SK-N-SH (cell line): ENCODE measurements around the gene EDN2. TPM values are rescaled to one million over a fixed set of nuclear protein-coding genes. Genes with fewer than 3 reads are reported as not detected.

Experiments used
- CTCF ChIA-PET: fragments of 300-600, 350-600 bp; formaldehyde crosslinking; extraction: SDS; loops from one replicate; lab custom pipeline; 2021; lab: Yijun Ruan, JAX
- POLR2A ChIA-PET: fragments of 350-600 bp; sonication (Branson Sonifier 250); formaldehyde crosslinking; extraction: SDS; loops from one replicate; lab custom pipeline; 2020; ENCODE audit warnings: antibody characterized with exemption, inconsistent platforms; lab: Yijun Ruan, JAX
- DNase-seq: peaks from one replicate; pipeline ENCODE4 v3.0.0; 2012
- H2AFZ ChIP-seq: fragments of 200-600 bp; sonication (generic); 2 replicates; pipeline ENCODE4 v1.8.1; 2016; ENCODE audit warnings: antibody characterized with exemption, mild to moderate bottlenecking, low read depth
- H3F3A ChIP-seq: fragments of 200-600 bp; sonication (generic); replicated peaks from 2 replicates; pipeline ENCODE3; 2016; ENCODE audit warnings: antibody characterized with exemption, mild to moderate bottlenecking; ENCODE audit not compliant: insufficient read depth
- H3K27ac ChIP-seq, 2 experiments: fragments of 200-500 bp in 1 of 2; fragments of 200-600 bp in 1 of 2; sonication (Bioruptor generic) in 1 of 2; sonication (generic), shearing (Covaris generic) in 1 of 2; 2 replicates each; pipeline versions ENCODE4 v1.5.1 to v1.6.1; 2014 to 2016; ENCODE audit warnings: low read depth in 2 of 2, inconsistent platforms in 1 of 2, low read length in 1 of 2, mild to moderate bottlenecking in 1 of 2, mixed read lengths in 1 of 2
- H3K27me3 ChIP-seq: fragments of 200-600 bp; sonication (generic), shearing (Covaris generic); 2 replicates; pipeline ENCODE4 v1.6.1; 2016; ENCODE audit warnings: mixed run types; ENCODE audit not compliant: insufficient read depth
- H3K36me3 ChIP-seq, 2 experiments: fragments of 200-500 bp in 1 of 2; fragments of 200-600 bp in 1 of 2; sonication (Bioruptor generic) in 1 of 2; sonication (generic) in 1 of 2; replicated peaks in 1 of 2; 2 replicates each; pipeline versions ENCODE3 to v1.5.1; 2014 to 2016; ENCODE audit warnings: low read length in 1 of 2, mild to moderate bottlenecking in 1 of 2; ENCODE audit not compliant: insufficient read depth in 2 of 2, control insufficient read depth in 1 of 2
- H3K4me1 ChIP-seq, 2 experiments: fragments of 200-500 bp in 1 of 2; fragments of 200-600 bp in 1 of 2; sonication (Bioruptor generic) in 1 of 2; sonication (generic), shearing (Covaris generic) in 1 of 2; 2 replicates each; pipeline versions ENCODE4 v1.5.1 to v1.6.1; 2014 to 2016; ENCODE audit warnings: low read depth in 1 of 2, low read length in 1 of 2, mixed run types in 1 of 2; ENCODE audit not compliant: insufficient read depth in 2 of 2, control insufficient read depth in 1 of 2
- H3K4me2 ChIP-seq: fragments of 200-600 bp; sonication (generic), shearing (Covaris generic); 2 replicates; pipeline ENCODE4 v1.6.1; 2017; ENCODE audit warnings: mixed run types
- H3K4me3 ChIP-seq, 2 experiments: fragments of 200-500 bp in 1 of 2; fragments of 200-600 bp in 1 of 2; sonication (Bioruptor generic) in 1 of 2; sonication (generic), shearing (Covaris generic) in 1 of 2; 2 replicates each; pipeline versions ENCODE4 v1.5.1 to v1.8.1; 2014 to 2016; ENCODE audit warnings: low read depth in 2 of 2, inconsistent platforms in 1 of 2, low read length in 1 of 2, mild to moderate bottlenecking in 1 of 2, mixed read lengths in 1 of 2, moderate library complexity in 1 of 2
- H3K79me2 ChIP-seq: fragments of 200-600 bp; sonication (generic); 2 replicates; pipeline ENCODE4 v1.8.1; 2017; ENCODE audit warnings: mild to moderate bottlenecking; ENCODE audit not compliant: insufficient read depth
- H3K9ac ChIP-seq: fragments of 200-600 bp; sonication (generic); 2 replicates; pipeline ENCODE4 v1.6.1; 2017; ENCODE audit warnings: mixed run types
- H3K9me2 ChIP-seq: fragments of 200-600 bp; sonication (generic); 2 replicates; pipeline ENCODE4 v1.6.1; 2017; ENCODE audit warnings: mixed run types
- H3K9me3 ChIP-seq: fragments of 200-600 bp; sonication (generic); 2 replicates; pipeline ENCODE4 v1.6.1; 2017; ENCODE audit warnings: mixed run types, mild to moderate bottlenecking, moderate library complexity
- H4K20me1 ChIP-seq: fragments of 200-600 bp; sonication (generic); 2 replicates; pipeline ENCODE4 v1.6.1; 2017; ENCODE audit warnings: mild to moderate bottlenecking, mixed run types; ENCODE audit not compliant: insufficient read depth
- CHD2 ChIP-seq: fragments of 150-350 bp; IDR thresholded peaks from 2 replicates; pipeline ENCODE4 v1.6.1; 2018; ENCODE audit warnings: low read length; ENCODE audit not compliant: partially characterized antibody
- CTCF ChIP-seq: fragments of 200-600 bp; sonication (generic); IDR thresholded peaks from 2 replicates; pipeline ENCODE4 v1.6.1; 2017; ENCODE audit warnings: antibody characterized with exemption, mild to moderate bottlenecking, moderate library complexity
- ELF1 ChIP-seq: IDR thresholded peaks from 2 replicates; pipeline ENCODE4 v1.4.0; 2012
- EZH2phosphoT487 ChIP-seq: fragments of 200-600 bp; sonication (generic); IDR thresholded peaks from 2 replicates; pipeline ENCODE4 v1.6.1; 2017; ENCODE audit warnings: low read depth, mixed run types, mild to moderate bottlenecking, antibody characterized with exemption, moderate library complexity, borderline replicate concordance
- FOSL2 ChIP-seq: IDR thresholded peaks from 2 replicates; pipeline ENCODE4 v1.4.0; 2012; ENCODE audit warnings: low read depth, mild to moderate bottlenecking, moderate library complexity, borderline replicate concordance
- GATA2 ChIP-seq: sonication (generic); formaldehyde crosslinking; IDR thresholded peaks from 2 replicates; pipeline ENCODE4 v1.5.0; 2020; ENCODE audit warnings: mild to moderate bottlenecking, missing genetic modification reagents
- MAX ChIP-seq: IDR thresholded peaks from 2 replicates; pipeline ENCODE4 v1.4.0; 2012; ENCODE audit warnings: low read depth
- MEF2A ChIP-seq: IDR thresholded peaks from 2 replicates; pipeline ENCODE4 v1.4.0; 2012; ENCODE audit warnings: low read depth, borderline replicate concordance
- MXI1 ChIP-seq: IDR thresholded peaks from 2 replicates; pipeline ENCODE4 v1.6.1; 2012; ENCODE audit warnings: mild to moderate bottlenecking, low read depth, low read length, improper control_type of control experiment
- NFIC ChIP-seq: IDR thresholded peaks from 2 replicates; pipeline ENCODE4 v1.4.0; 2012; ENCODE audit warnings: borderline replicate concordance
- NRF1 ChIP-seq: IDR thresholded peaks from 2 replicates; pipeline ENCODE4 v1.6.1; 2012; ENCODE audit warnings: low read depth, mild to moderate bottlenecking, low read length
- PBX3 ChIP-seq: IDR thresholded peaks from 2 replicates; pipeline ENCODE4; 2012
- RAD21 ChIP-seq: IDR thresholded peaks from 2 replicates; pipeline ENCODE4 v1.6.1; 2012; ENCODE audit warnings: mild to moderate bottlenecking, low read length
- RCOR1 ChIP-seq: fragments of 150-350 bp; IDR thresholded peaks from 2 replicates; pipeline ENCODE4 v1.6.1; 2017; ENCODE audit warnings: antibody characterized with exemption, low read length
- RFX5 ChIP-seq: IDR thresholded peaks from 2 replicates; pipeline ENCODE4 v1.6.1; 2012; ENCODE audit warnings: mild to moderate bottlenecking, improper control_type of control experiment, low read length
- TAF1 ChIP-seq: IDR thresholded peaks from 2 replicates; pipeline ENCODE4 v1.6.1; 2012; ENCODE audit warnings: low read depth, mild to moderate bottlenecking, low read length, moderate library complexity, borderline replicate concordance
- TCF12 ChIP-seq: IDR thresholded peaks from 2 replicates; pipeline ENCODE4 v1.4.0; 2012
- TEAD4 ChIP-seq: IDR thresholded peaks from 2 replicates; pipeline ENCODE4 v1.4.0; 2012; ENCODE audit warnings: mild to moderate bottlenecking, borderline replicate concordance; ENCODE audit not compliant: insufficient read depth
- USF1 ChIP-seq: IDR thresholded peaks from 2 replicates; pipeline ENCODE4 v1.4.0; 2012; ENCODE audit warnings: low read depth, borderline replicate concordance
- YY1 ChIP-seq: IDR thresholded peaks from 2 replicates; pipeline ENCODE4 v1.4.0; 2012; ENCODE audit warnings: low read depth, mild to moderate bottlenecking
- WGBS: methylation state at CpG from one replicate; pipeline ENCODE4 v1.1.6; 2017; ENCODE audit warnings: low lambda C conversion rate; 5-methylcytosine and 5-hydroxymethylcytosine counted together
- polyA plus RNA-seq, 3 experiments: library from polyadenylated mRNA; depleted of rRNA; stranded (reverse); fragments of >200 nt; gene quantifications; 2 replicates each; pipeline ENCODE4 v1.2.3, GENCODE V29; 2012

Gene EDN2
- polyA plus RNA-seq, 1 of the 3 experiments (the other 2 are of a cell fraction), result 0.97 TPM

- Histone ChIP-seq H3K9me3 (no peaks in the 10 kb centered on the region), H3K27me3 (no peaks in the 10 kb centered on the region), H3K79me2 (no peaks in the 10 kb centered on the region), H3K27ac (no peak overlapping the region), H3K4me2 (no peak overlapping the region), H2AFZ (no peak overlapping the region), H3K9ac (no peak overlapping the region), H3K36me3 (no peaks in the 10 kb centered on the region), H3F3A (no peaks in the 10 kb centered on the region), H4K20me1 (no peaks in the 10 kb centered on the region), H3K4me3 (no peak overlapping the region), H3K9me2 (no peaks in the 10 kb centered on the region), H3K4me1 (no peaks in the 10 kb centered on the region)
- WGBS, result 74% methylated on average over 7 of the region's 7 CpGs
- POLR2A ChIA-PET, result no interaction called here
- TF ChIP-seq YY1 (no peak), PBX3 (no peak), EZH2phosphoT487 (no peak), RCOR1 (no peak), CTCF (no peak), CHD2 (no peak), NRF1 (no peak), MAX (no peak), NFIC (no peak)
- CTCF ChIA-PET, result no interaction called here
- no peak for DNase-seq
These were observed 44.5 kb upstream of the EDN2 start for GRCh38 chr1:41528726-41529605.

- 78% methylated on average over 3 of the region's 3 CpGs for WGBS
- DNase-seq, result no peak
- Histone ChIP-seq H3F3A (no peaks in the 10 kb centered on the region), H3K9ac (no peak overlapping the region), H3K36me3 (no peaks in the 10 kb centered on the region), H3K4me1 (no peaks in the 10 kb centered on the region), H3K27me3 (no peaks in the 10 kb centered on the region), H3K4me2 (no peak overlapping the region), H3K79me2 (no peaks in the 10 kb centered on the region), H3K9me2 (no peaks in the 10 kb centered on the region), H3K9me3 (no peaks in the 10 kb centered on the region), H4K20me1 (no peaks in the 10 kb centered on the region), H3K27ac (no peak overlapping the region), H3K4me3 (no peak overlapping the region), H2AFZ (no peak overlapping the region)
- POLR2A ChIA-PET, result no interaction called here
- CTCF ChIA-PET, result no interaction called here
- TF ChIP-seq EZH2phosphoT487 (no peak), TEAD4 (no peak), TCF12 (no peak), CHD2 (no peak), MXI1 (no peak), YY1 (no peak), RAD21 (no peak), CTCF (no peak), TAF1 (no peak), ELF1 (no peak), FOSL2 (no peak), NFIC (no peak), MEF2A (no peak), RCOR1 (no peak), GATA2 (CRISPR knock-in tag) (no peak), RFX5 (no peak), USF1 (no peak)
These were observed 43.6 kb upstream of the EDN2 start for GRCh38 chr1:41528106-41528505.
